ENCODE results near the gene PKP1. TPM values are rescaled to one million over a fixed set of nuclear protein-coding genes. Genes with fewer than 3 reads are reported as not detected.
"Not testable (repeated sequence)": the region's sequence is repeated elsewhere in the genome, so short reads cannot be mapped to it uniquely, and the experiment has no call there.

The PKP1 gene
- total RNA-seq, 2 experiments from 2014 or later: not detected

DNA sequence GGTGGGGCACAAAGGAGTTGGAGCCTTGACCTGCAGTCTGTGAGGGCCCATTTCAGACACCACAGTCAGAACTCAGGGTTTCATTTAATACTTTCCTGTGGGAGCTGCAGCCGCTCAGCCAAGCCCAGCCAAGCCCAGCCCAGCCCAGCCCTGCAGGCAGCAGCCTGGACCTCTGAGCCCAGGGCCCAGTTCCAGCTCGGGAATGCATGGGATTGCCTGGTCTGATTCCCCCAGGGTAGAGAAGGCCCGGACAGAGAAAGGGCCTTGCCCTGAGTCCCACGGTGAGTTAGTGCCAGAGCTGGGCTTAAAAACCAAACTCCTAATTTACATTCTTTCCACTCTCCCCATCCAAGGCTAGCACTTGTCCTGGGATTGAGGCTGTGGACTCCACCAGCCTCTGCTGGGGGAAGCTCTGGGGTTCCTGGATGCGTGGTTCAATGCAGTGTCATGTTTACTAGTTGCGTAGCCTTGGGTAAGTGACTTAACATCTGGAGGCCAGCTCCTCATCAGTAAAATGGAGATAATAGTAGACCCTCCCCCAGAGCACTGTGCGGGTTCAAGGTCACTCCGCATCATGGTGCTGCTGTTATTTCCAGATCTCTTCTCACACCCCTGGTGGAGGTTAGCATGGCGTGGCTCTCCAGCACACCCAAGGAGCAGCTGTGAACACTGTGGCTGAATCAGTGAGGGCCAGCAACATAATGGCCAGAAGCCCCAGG is 29.2 kb upstream of the PKP1 start:
- H3K4me1 Mint-ChIP-seq (ENCODE audit: low read depth): no peaks in the 10 kb centered on the region
- H3K4me3 Mint-ChIP-seq: no peak overlapping the region
- H3K27ac Mint-ChIP-seq: no peak overlapping the region
- DNase-seq (no peak), ATAC-seq (no peak)
- no peaks in the 10 kb centered on the region for H3K27me3 Mint-ChIP-seq (ENCODE audit: low read depth)
- ChIA-PET POLR2A (no interaction called here), CTCF (interaction anchor here (0.9 to 2.0 kb wide), 10 partner anchors 9 to 153 kb away, joined by 3 to 9 read pairs (median 4); no protein-coding TSS in a partner anchor)
- no peaks in the 10 kb centered on the region for H3K9me3 Mint-ChIP-seq (ENCODE audit: insufficient read depth)
- H3K36me3 Mint-ChIP-seq (ENCODE audit: low read depth): no peaks in the 10 kb centered on the region

GRCh38 chr1:201254625-201255478 is 28.5 kb upstream of the PKP1 start:
- POLR2A ChIA-PET: no interaction called here
- Mint-ChIP-seq H3K9me3 (ENCODE audit: insufficient read depth) (no peaks in the 10 kb centered on the region), H3K4me3 (no peak overlapping the region), H3K36me3 (ENCODE audit: low read depth) (no peaks in the 10 kb centered on the region), H3K27ac (no peak overlapping the region), H3K27me3 (ENCODE audit: low read depth) (no peaks in the 10 kb centered on the region), H3K4me1 (ENCODE audit: low read depth) (no peaks in the 10 kb centered on the region)
- ATAC-seq (peak; percentile 77), DNase-seq (peak; percentile 74)
- CTCF ChIA-PET: interaction anchor here (0.9 to 2.0 kb wide), 10 partner anchors 9 to 152 kb away, joined by 3 to 9 read pairs (median 4); no protein-coding TSS in a partner anchor

DNA sequence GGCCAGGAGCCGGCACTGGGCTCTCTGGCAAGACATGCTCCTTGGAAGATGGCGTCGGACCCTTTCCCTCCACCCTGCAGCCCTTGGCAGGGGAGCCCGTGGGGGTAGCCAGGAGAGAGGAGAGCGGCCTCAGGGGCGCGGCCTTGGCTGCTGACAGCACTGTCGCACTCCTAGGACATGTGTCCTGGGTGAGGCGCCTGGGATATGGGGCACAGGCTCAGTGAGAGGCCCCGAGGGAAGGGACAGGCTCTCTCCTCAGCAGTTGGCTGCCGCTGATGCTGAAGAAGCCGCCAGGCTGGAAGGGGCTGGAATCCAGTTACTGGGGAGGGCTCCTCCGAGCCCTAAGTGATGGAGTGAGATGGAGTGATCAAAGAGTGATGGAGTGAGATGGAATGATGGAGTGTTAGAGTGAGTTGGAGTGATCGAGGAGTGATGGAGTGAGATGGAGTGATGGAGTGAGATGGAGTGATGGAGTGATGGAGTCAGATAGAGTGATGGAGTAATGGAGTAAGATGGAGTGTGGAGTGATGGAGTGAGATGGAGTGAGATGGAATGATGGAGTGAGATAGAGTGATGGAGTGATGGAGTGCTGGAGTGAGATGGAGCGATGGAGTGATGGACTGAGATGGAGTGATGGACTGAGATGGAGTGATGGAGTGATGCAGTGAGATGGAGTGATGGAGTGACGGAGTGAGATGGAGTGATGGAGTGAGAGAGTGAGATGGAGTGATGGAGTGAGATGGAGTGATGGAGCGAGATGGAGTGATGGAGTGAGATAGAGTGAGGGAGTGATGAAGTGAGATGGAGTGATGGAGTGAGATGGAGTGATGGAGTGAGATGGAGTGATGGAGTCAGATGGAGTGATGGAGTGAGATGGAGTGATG is 27.6 kb upstream of the PKP1 start:
- DNase-seq (no peak), ATAC-seq (no peak)
- no peak overlapping the region for H3K4me3 Mint-ChIP-seq
- H3K4me1 Mint-ChIP-seq (ENCODE audit: low read depth): peaks cover 2% of the 10 kb centered on the region
- ChIA-PET POLR2A (no interaction called here), CTCF (interaction anchor here (2.0 kb wide), 1 partner anchor 105 kb away, joined by 9 read pairs; no protein-coding TSS in a partner anchor)
- no peaks in the 10 kb centered on the region for H3K36me3 Mint-ChIP-seq (ENCODE audit: low read depth)
- no peaks in the 10 kb centered on the region for H3K9me3 Mint-ChIP-seq (ENCODE audit: insufficient read depth)
- peaks cover 3% of the 10 kb centered on the region for H3K27me3 Mint-ChIP-seq (ENCODE audit: low read depth)
- no peak overlapping the region for H3K27ac Mint-ChIP-seq

GRCh38 chr1:201258132-201258531 is 25.2 kb upstream of the PKP1 start:
- H3K4me3 Mint-ChIP-seq; DNase-seq; H3K4me1 Mint-ChIP-seq (ENCODE audit: low read depth); H3K9me3 Mint-ChIP-seq (ENCODE audit: insufficient read depth); POLR2A ChIA-PET; H3K36me3 Mint-ChIP-seq (ENCODE audit: low read depth); ATAC-seq; H3K27ac Mint-ChIP-seq; H3K27me3 Mint-ChIP-seq (ENCODE audit: low read depth): not testable (repeated sequence)
- CTCF ChIA-PET: interaction anchor here (0.5 kb wide), 1 partner anchor 25 kb away, joined by 3 read pairs; no protein-coding TSS in a partner anchor

- CTCF ChIA-PET: no interaction called here
- no peaks in the 10 kb centered on the region for H3K9me3 Mint-ChIP-seq (ENCODE audit: insufficient read depth)
- H3K36me3 Mint-ChIP-seq (ENCODE audit: low read depth): no peaks in the 10 kb centered on the region
- H3K4me3 Mint-ChIP-seq: no peak overlapping the region
- peaks cover 2% of the 10 kb centered on the region for H3K4me1 Mint-ChIP-seq (ENCODE audit: low read depth)
- POLR2A ChIA-PET: no interaction called here
- no peak for ATAC-seq
- H3K27ac Mint-ChIP-seq: no peak overlapping the region
- DNase-seq: peak; percentile 11
- peaks cover 3% of the 10 kb centered on the region for H3K27me3 Mint-ChIP-seq (ENCODE audit: low read depth)
Measured at GRCh38 chr1:201258763-201259230, 24.5 kb upstream of the PKP1 start.

- no peaks in the 10 kb centered on the region for H3K9me3 Mint-ChIP-seq (ENCODE audit: insufficient read depth)
Measured at GRCh38 chr1:201259476-201260235, 23.6 kb upstream of the PKP1 start.

DNA sequence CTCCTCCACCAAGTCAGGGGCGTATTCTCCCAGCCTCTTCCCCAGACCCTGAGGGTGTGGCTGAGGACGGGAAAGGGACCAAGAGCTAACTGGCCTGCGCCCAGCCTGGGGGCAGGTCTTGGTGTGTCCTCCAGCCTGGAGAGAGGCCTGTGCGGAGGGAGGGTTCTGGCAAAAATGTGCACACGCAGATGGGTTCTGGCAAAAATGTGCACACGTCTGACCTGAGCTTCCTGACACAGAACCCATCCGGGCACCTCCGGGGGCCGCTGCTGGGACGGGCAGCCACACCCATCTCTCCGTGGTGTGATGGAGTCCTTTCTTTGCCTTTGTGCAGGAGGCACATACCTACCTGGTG is 23.1 kb upstream of the PKP1 start:
- Mint-ChIP-seq H3K9me3 (ENCODE audit: insufficient read depth) (no peaks in the 10 kb centered on the region), H3K36me3 (ENCODE audit: low read depth) (no peaks in the 10 kb centered on the region), H3K27me3 (ENCODE audit: low read depth) (peaks cover 8% of the 10 kb centered on the region), H3K27ac (no peak overlapping the region), H3K4me1 (ENCODE audit: low read depth) (peaks cover 2% of the 10 kb centered on the region), H3K4me3 (no peak overlapping the region)
- DNase-seq: peak; percentile 12
- CTCF ChIA-PET: interaction anchor here (1.5 kb wide), 1 partner anchor 103 kb away, joined by 4 read pairs; no protein-coding TSS in a partner anchor
- POLR2A ChIA-PET: no interaction called here
- no peak for ATAC-seq

More at GRCh38 chr1:201259476-201260235, 23.6 kb upstream of the PKP1 start:
- ATAC-seq: no peak
- no peak overlapping the region for H3K27ac Mint-ChIP-seq
- no peaks in the 10 kb centered on the region for H3K36me3 Mint-ChIP-seq (ENCODE audit: low read depth)
- H3K27me3 Mint-ChIP-seq (ENCODE audit: low read depth): peaks cover 7% of the 10 kb centered on the region
- peaks cover 2% of the 10 kb centered on the region for H3K4me1 Mint-ChIP-seq (ENCODE audit: low read depth)
- POLR2A ChIA-PET: no interaction called here
- H3K4me3 Mint-ChIP-seq: no peak overlapping the region
- CTCF ChIA-PET: interaction anchor here (1.5 kb wide), 1 partner anchor 103 kb away, joined by 4 read pairs; no protein-coding TSS in a partner anchor
- peak; percentile 19 for DNase-seq

GRCh38 chr1:201260648-201261311 is 22.5 kb upstream of the PKP1 start:
- Mint-ChIP-seq H3K27me3 (ENCODE audit: low read depth) (peaks cover 11% of the 10 kb centered on the region), H3K27ac (no peak overlapping the region), H3K9me3 (ENCODE audit: insufficient read depth) (no peaks in the 10 kb centered on the region), H3K4me3 (no peak overlapping the region), H3K4me1 (ENCODE audit: low read depth) (peaks cover 2% of the 10 kb centered on the region), H3K36me3 (ENCODE audit: low read depth) (no peaks in the 10 kb centered on the region)
- DNase-seq (peak; percentile 4), ATAC-seq (no peak)
- ChIA-PET POLR2A (no interaction called here), CTCF (interaction anchor here (1.5 kb wide), 1 partner anchor 102 kb away, joined by 4 read pairs; no protein-coding TSS in a partner anchor)

DNA sequence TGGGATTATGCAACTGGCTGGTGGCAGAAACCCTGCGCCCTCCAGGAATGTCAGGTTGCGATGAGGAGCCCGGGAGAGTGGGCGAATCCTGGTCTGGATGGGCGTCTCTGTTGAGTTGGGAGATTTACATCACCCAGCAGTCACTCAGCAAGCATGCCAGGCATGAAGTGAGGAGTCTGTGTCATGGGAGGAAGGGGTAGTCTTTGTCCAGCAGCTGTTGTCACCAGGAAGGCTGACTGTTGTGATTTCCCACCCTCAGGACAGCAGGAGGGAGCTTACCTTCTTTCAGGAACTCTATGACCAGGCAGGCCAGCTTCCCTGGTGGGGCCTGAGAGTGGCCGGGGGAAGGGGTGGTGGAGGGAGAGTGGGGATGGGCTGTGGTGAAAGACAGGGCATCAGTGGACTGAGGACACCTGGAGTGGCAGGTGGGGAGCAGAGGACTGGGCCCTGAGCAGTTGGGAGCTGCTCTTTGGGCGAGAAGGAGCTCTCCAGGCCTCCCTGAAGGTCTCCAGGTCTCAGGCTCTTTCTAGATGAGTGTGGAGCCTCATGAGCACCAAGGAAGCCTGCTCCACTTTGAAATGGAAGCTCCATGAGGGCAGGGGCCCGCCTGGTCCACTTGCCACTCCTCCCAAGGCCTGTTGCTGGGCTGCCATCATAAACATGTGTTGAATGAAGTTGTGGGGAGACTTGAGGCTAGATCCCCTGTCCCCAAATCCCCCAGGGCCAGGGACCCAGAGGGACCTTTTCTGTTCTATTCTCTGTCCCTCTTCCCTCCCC is 21.3 kb upstream of the PKP1 start:
- no peak overlapping the region for H3K27ac Mint-ChIP-seq
- no peak overlapping the region for H3K4me3 Mint-ChIP-seq
- peaks cover 2% of the 10 kb centered on the region for H3K4me1 Mint-ChIP-seq (ENCODE audit: low read depth)
- DNase-seq: peak; percentile 13
- no peak for ATAC-seq
- H3K27me3 Mint-ChIP-seq (ENCODE audit: low read depth): peaks cover 20% of the 10 kb centered on the region
- CTCF ChIA-PET: interaction anchor here (1.0 kb wide), 1 partner anchor 102 kb away, joined by 3 read pairs; no protein-coding TSS in a partner anchor
- no peaks in the 10 kb centered on the region for H3K36me3 Mint-ChIP-seq (ENCODE audit: low read depth)
- no peaks in the 10 kb centered on the region for H3K9me3 Mint-ChIP-seq (ENCODE audit: insufficient read depth)
- POLR2A ChIA-PET: no interaction called here

Data from activated CD8-positive, alpha-beta T cell treated with anti-CD3 and anti-CD28 coated beads, Interleukin-2, amount 10 ng/mL, durations not matched to agents 7 days and 5 days (primary cell).